Subcutaneous abdominal adipose tissue (tissue), 5 donors: ENCODE measurements around the gene ZNF212.
A peak's percentile ranks its signal among the peaks of the same experiment; 100 is the strongest.
"Not testable (repeated sequence)": the region's sequence is repeated elsewhere in the genome, so short reads cannot be mapped to it uniquely, and the experiment has no call there.

Experiments used
- H3K27ac ChIP-seq: one replicate; pipeline ENCODE4 v1.7.0; 2013; ENCODE audit warnings: low read depth, mild to moderate bottlenecking, inconsistent platforms, low read length, moderate library complexity
- H3K27me3 ChIP-seq, 5 donors: one replicate each; pipeline ENCODE4 v1.7.0; 2013; ENCODE audit warnings: low read length in 5 of 5, inconsistent platforms in 1 of 5; ENCODE audit not compliant: control insufficient read depth in 5 of 5, insufficient read depth in 4 of 5
- H3K36me3 ChIP-seq, 5 donors: one replicate each; pipeline ENCODE4 v1.7.0; 2013; ENCODE audit warnings: low read length in 5 of 5; ENCODE audit not compliant: control insufficient read depth in 5 of 5, insufficient read depth in 5 of 5
- H3K4me1 ChIP-seq, 5 donors: one replicate each; pipeline ENCODE4 v1.7.0; 2013; ENCODE audit warnings: low read length in 5 of 5, mild to moderate bottlenecking in 3 of 5, moderate library complexity in 1 of 5; ENCODE audit not compliant: control insufficient read depth in 5 of 5, insufficient read depth in 5 of 5
- H3K4me3 ChIP-seq, 5 donors: one replicate each; pipeline ENCODE4 v1.7.0; 2013; ENCODE audit warnings: low read length in 5 of 5, low read depth in 1 of 5
- H3K9ac ChIP-seq, 5 donors: one replicate each; pipeline ENCODE4 v1.7.0; 2013; ENCODE audit warnings: low read length in 5 of 5, mild to moderate bottlenecking in 4 of 5, moderate library complexity in 3 of 5
- H3K9me3 ChIP-seq, 5 donors: one replicate each; pipeline ENCODE4 v1.7.0; 2013; ENCODE audit warnings: low read length in 5 of 5; ENCODE audit not compliant: control insufficient read depth in 5 of 5
- donor health status: healthy.
- donor health status: healthy.
- donor health status: healthy.
- donor health status: healthy.
- donor health status: healthy.

The ZNF212 gene

DNA sequence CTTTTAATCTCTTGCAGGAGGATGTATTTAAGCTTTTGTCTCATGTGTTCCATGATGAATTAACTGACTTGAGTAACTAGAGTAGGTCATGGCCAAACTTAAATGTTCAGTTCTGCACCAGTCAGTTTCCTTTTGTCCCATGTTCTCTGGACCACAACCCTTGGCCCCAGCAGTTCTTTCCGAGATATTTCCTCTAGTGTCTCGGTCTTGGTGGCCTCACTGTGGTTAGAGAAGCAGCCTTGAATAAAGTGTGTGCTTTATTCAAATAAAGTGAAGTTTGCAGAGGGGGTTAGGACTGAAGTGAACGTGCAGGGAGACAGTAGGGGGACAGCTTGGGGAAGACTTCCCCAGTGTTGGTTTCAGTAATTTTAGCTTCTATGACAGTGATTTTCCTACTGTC is 9.3 kb downstream of the ZNF212 start:
- Histone ChIP-seq H3K4me1 (peaks cover 0 to 6% (median 1%) of the 10 kb centered on the region in 5 donors), H3K4me3 (no peak overlapping the region), H3K9me3 (no peaks in the 10 kb centered on the region), H3K9ac (no peak overlapping the region), H3K36me3 (peaks cover 5 to 34% (median 24%) of the 10 kb centered on the region in 5 donors), H3K27me3 (no peaks in the 10 kb centered on the region), H3K27ac (no peak overlapping the region)

DNA sequence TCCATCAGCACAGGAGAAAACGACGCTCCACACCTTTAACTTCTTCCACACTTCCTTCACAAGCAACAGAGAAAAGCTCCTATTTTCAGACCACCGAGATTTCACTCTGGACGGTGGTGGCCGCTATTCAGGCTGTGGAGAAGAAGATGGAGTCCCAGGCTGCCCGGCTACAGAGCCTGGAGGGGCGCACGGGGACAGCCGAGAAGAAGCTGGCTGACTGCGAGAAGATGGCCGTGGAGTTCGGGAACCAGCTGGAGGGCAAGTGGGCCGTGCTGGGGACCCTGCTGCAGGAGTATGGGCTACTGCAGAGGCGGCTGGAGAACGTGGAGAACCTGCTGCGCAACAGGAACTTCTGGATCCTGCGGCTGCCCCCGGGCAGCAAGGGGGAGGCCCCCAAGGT is 10.7 kb downstream of the ZNF212 start:
- Histone ChIP-seq H3K4me1 (peaks cover 0 to 15% (median 14%) of the 10 kb centered on the region in 5 donors), H3K36me3 (peaks cover 5 to 47% (median 32%) of the 10 kb centered on the region in 5 donors)
- H3K27ac ChIP-seq, H3K4me3 ChIP-seq, H3K9ac ChIP-seq, H3K9me3 ChIP-seq, H3K27me3 ChIP-seq: not testable (repeated sequence)

DNA sequence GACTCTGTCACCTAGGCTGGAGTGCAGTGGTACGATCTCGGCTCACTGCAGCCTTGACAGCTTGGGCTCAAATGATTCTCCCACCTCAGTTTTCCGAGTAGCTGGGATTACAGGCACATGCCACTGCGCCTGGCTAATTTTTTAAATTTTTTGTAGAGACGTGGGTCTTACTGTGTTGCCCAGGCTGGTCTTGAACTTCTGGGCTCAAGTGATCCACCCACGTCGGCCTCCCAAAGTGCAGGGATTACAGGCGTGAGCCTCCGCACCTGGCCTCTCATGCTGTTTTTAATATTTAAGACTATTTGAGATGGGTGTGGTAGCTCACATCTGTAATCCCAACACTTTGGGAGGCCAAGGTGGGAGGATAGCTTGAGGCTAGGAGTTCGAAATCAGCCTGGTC is 12.1 kb downstream of the ZNF212 start:
- not testable (repeated sequence) for H3K9me3 ChIP-seq, H3K27me3 ChIP-seq, H3K27ac ChIP-seq, H3K9ac ChIP-seq, H3K4me3 ChIP-seq
- Histone ChIP-seq H3K4me1 (peaks cover 0 to 15% (median 14%) of the 10 kb centered on the region in 5 donors), H3K36me3 (peaks cover 5 to 61% (median 45%) of the 10 kb centered on the region in 5 donors)

DNA sequence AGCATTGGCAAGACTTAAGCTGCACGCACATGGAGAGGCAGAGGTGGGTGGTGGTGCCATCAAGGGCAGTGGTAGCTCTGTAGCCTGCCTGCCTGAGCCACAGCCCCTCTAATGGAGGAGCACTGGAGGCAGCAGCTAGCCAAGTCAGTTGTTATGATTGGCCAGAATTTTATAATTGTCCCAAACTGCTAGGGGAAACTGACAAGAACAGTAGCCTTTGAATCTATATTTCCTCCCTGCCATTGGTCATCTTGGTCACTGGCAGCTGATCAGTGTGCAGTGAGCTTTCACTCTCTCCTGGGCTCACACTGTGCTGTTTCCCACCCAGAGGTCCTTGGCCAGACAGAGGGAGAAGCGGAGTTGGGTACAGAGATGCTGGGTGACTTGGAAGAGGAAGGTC is 12.9 kb downstream of the ZNF212 start:
- H3K27me3 ChIP-seq: no peaks in the 10 kb centered on the region
- no peaks in the 10 kb centered on the region for H3K9me3 ChIP-seq
- H3K4me1 ChIP-seq: peaks cover 0 to 15% (median 14%) of the 10 kb centered on the region in 5 donors
- no peak overlapping the region for H3K27ac ChIP-seq
- H3K9ac ChIP-seq: no peak overlapping the region
- H3K36me3 ChIP-seq: peaks cover 5 to 62% (median 45%) of the 10 kb centered on the region in 5 donors
- no peak overlapping the region for H3K4me3 ChIP-seq

DNA sequence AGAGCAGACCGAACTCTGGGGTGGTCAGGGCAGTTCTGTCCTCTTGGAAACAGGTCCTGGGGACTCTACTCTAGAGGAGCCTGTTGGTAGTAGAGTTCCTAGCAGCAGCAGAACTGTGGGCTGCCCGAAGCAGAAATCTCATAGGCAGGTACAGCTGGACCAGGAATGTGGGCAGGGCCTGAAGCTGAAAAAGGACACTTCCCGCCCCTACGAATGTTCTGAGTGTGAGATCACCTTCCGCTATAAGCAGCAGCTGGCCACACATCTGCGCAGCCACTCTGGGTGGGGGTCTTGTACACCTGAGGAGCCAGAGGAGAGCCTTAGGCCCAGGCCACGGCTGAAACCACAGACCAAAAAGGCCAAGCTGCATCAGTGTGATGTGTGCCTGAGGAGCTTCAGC is 14.2 kb downstream of the ZNF212 start:
- Histone ChIP-seq H3K27ac (no peak overlapping the region), H3K27me3 (no peaks in the 10 kb centered on the region), H3K9me3 (no peaks in the 10 kb centered on the region), H3K9ac (no peak overlapping the region), H3K4me3 (no peak overlapping the region), H3K4me1 (peaks cover 0 to 14% (median 9%) of the 10 kb centered on the region in 5 donors), H3K36me3 (peaks cover 5 to 62% (median 45%) of the 10 kb centered on the region in 5 donors)

DNA sequence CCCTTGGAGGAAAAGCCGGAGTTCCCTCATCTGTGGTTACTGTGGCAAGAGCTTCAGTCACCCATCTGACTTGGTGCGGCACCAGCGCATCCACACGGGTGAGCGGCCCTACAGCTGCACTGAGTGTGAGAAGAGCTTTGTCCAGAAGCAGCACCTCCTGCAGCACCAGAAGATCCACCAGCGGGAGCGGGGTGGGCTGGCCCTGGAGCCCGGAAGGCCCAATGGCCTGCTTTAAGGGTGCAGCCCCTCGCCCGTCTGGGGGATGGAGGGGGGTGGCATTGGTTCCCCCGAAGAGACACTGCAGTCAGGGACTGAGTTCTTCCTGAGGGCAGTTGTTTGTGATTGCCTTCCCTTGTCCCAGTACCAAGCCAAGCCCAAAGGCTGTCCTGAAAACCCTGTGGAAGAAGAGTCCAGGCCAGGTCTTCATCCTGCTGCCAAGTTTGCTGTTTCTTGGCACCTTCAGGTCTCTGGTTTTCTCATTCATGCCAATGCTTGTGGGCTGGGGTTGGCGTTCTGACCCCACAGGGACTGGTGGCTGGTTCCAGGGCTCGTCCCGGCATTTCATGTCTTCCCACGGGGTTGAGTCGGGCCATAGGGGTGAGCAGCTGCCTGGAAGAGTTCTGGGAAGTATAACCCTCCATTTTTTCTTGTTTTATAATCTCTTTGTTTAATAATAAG is 14.9 kb downstream of the ZNF212 start:
- Histone ChIP-seq H3K27me3 (no peaks in the 10 kb centered on the region), H3K4me1 (peaks cover 0 to 14% (median 9%) of the 10 kb centered on the region in 5 donors), H3K9me3 (no peaks in the 10 kb centered on the region), H3K4me3 (no peak overlapping the region), H3K9ac (no peak overlapping the region), H3K36me3 (peaks cover 5 to 62% (median 45%) of the 10 kb centered on the region in 5 donors), H3K27ac (no peak overlapping the region)

DNA sequence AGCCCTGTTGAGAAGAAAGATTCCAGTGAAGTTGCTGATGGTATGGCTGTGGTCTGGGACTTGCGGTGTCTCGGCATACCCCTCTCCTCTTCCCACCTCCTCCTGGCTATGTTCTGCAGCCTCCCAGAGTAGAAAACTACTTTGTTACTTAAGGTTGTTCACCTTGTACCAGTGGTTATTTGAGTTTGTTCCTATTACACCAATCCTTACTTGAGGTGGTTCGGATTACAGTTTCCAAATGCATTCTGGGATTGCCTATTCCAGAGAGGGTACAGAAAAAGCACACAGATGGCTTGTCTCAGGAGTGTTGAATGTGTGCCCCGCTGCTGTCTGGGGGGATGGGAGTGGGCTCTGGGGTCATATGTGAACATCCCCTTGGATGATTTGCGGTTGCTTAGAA is 15.7 kb downstream of the ZNF212 start:
- Histone ChIP-seq H3K9me3 (no peaks in the 10 kb centered on the region), H3K4me1 (peaks cover 0 to 14% (median 9%) of the 10 kb centered on the region in 5 donors), H3K4me3 (no peak overlapping the region), H3K36me3 (peaks cover 5 to 59% (median 45%) of the 10 kb centered on the region in 5 donors), H3K9ac (no peak overlapping the region), H3K27ac (no peak overlapping the region), H3K27me3 (no peaks in the 10 kb centered on the region)

DNA sequence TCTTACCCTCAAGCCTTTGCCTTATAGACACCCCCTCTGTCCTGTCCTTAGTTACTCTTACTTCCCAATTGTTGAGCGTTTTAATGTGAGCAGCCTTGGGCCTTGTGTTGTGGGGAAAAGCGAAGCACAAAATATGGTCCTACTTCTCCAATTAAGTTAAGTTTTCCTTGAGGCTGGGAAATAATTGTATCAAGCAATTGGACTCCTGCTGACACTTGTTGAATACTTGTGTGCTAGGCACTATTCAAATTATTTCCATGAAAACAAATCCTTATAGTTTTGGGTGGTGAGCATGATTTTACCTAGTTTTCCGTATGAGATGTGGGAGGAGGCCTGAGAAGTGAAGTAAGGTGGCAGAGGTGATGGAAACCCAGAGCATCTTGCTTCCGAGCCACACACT is 17.1 kb downstream of the ZNF212 start:
- peaks cover 5 to 49% (median 39%) of the 10 kb centered on the region in 5 donors for H3K36me3 ChIP-seq
- H3K4me1 ChIP-seq: peaks cover 0 to 20% (median 13%) of the 10 kb centered on the region in 5 donors
- H3K4me3 ChIP-seq: no peak overlapping the region

DNA sequence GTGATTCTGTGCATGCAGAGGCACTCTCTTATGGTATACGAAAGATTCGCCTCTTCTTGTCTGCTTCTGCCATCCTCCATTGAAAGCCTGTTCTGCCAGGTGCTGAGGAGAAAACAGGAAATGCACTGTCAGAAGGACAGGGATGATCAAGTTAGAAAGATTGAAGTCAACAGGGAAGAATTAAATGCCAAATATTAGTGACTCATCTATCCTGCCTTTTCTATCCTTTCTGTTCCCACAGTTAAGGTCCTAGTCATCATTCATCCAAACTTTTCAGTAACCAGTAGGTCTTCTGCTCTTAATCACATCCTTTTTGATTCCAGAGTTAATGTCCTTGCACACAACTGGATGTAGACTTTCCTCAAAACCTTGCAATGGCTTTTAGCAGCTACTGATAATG is 17.7 kb downstream of the ZNF212 start:
- no peaks in the 10 kb centered on the region for H3K9me3 ChIP-seq

More for the DNA sequence above, 17.1 kb downstream of the ZNF212 start:
- H3K27ac ChIP-seq: no peak overlapping the region
- no peaks in the 10 kb centered on the region for H3K9me3 ChIP-seq
- H3K9ac ChIP-seq: no peak overlapping the region
- H3K27me3 ChIP-seq: no peaks in the 10 kb centered on the region

DNA sequence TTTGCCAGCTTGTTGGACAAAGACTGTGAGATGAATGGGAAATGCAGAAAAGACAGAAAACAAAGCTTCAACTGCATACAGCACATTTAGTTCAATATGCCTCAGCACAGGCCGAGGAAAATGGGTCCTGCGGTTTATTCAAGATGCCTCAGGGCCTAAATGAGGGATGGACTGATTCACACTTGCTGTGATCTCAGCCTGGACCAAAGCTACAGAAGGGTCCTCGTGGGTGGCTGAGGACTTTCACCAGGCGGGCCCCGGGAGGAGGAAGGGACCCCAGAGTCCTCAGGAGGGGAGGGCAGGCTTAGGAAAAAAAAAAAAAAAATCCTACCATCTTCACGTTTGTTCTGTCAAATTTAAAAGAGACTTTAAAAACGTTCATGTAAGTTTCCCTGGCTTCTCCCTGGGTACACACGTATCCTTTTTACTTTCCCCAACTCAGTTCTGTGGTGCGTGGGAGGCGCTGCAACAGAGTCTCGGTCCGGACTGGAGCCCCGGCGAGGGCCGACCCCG is 21.9 kb downstream of the ZNF212 start:
- Histone ChIP-seq H3K27ac (peak overlapping the region; percentile 76), H3K36me3 (peaks cover 2 to 16% (median 12%) of the 10 kb centered on the region in 5 donors), H3K9ac (peak overlapping the region; percentile 9 to 81 (median 71)), H3K27me3 (no peaks in the 10 kb centered on the region), H3K4me1 (peaks cover 0 to 25% (median 16%) of the 10 kb centered on the region in 5 donors), H3K9me3 (no peaks in the 10 kb centered on the region), H3K4me3 (peak overlapping the region; percentile 40 to 72 (median 61))

More for the DNA sequence above, 17.7 kb downstream of the ZNF212 start:
- Histone ChIP-seq H3K27me3 (no peaks in the 10 kb centered on the region), H3K36me3 (peaks cover 5 to 43% (median 37%) of the 10 kb centered on the region in 5 donors), H3K9ac (no peak overlapping the region), H3K27ac (no peak overlapping the region), H3K4me3 (no peak overlapping the region), H3K4me1 (peaks cover 0 to 22% (median 14%) of the 10 kb centered on the region in 5 donors)
